WTC11 (cell line): ENCODE measurements around the gene CAMK2G. TPM values are rescaled to one million over a fixed set of nuclear protein-coding genes. Genes with fewer than 3 reads are reported as not detected.
"Not testable (repeated sequence)": the region's sequence is repeated elsewhere in the genome, so short reads cannot be mapped to it uniquely, and the experiment has no call there.

Experiments used
- ATAC-seq: fragments of 200-7000 bp; cut with Tn5 transposase; 2 replicates; pipeline ENCODE4 v1.10.0; 2021; ENCODE audit warnings: mild to moderate bottlenecking, moderate library complexity
- CTCF ChIA-PET: fragments of 300-600 bp; sonication (Branson Sonifier 250); formaldehyde crosslinking; loops from one replicate; lab custom pipeline; 2021; ENCODE audit warnings: antibody characterized with exemption; lab: Charles Lee
- POLR2A ChIA-PET: fragments of 350-600 bp; sonication (Branson Sonifier 250); formaldehyde crosslinking; loops from one replicate; lab custom pipeline; 2021; ENCODE audit warnings: antibody characterized with exemption; lab: Charles Lee
- DNase-seq: peaks from one replicate; pipeline ENCODE4 v3.0.0; 2021; ENCODE audit warnings: low spot score
- H3K27ac Mint-ChIP-seq: 2 replicates; pipeline ENCODE4 v1.8.0; 2021; ENCODE audit warnings: mixed read lengths
- H3K27me3 Mint-ChIP-seq: 2 replicates; pipeline ENCODE4 v1.8.0; 2021; ENCODE audit warnings: low read depth, mild to moderate bottlenecking, moderate library complexity, mixed read lengths
- H3K36me3 Mint-ChIP-seq: 2 replicates; pipeline ENCODE4 v1.8.0; 2021; ENCODE audit warnings: mixed read lengths
- H3K4me1 Mint-ChIP-seq: 2 replicates; pipeline ENCODE4 v1.8.0; 2022; ENCODE audit warnings: mixed read lengths
- H3K4me3 Mint-ChIP-seq: 2 replicates; pipeline ENCODE4 v1.8.0; 2021; ENCODE audit warnings: mild to moderate bottlenecking, moderate library complexity, mixed read lengths
- H3K9me3 Mint-ChIP-seq: 2 replicates; pipeline ENCODE4 v1.8.0; 2021; ENCODE audit warnings: mixed read lengths
- ELF4 ChIP-seq: sonication (generic); formaldehyde crosslinking; IDR thresholded peaks from 2 replicates; pipeline ENCODE4 v1.8.1; 2022; ENCODE audit warnings: low read depth, mild to moderate bottlenecking, moderate library complexity, missing genetic modification reagents
- ESRRA ChIP-seq: sonication (generic); formaldehyde crosslinking; IDR thresholded peaks from 2 replicates; pipeline ENCODE4 v1.8.1; 2022; ENCODE audit warnings: mild to moderate bottlenecking, missing genetic modification reagents, borderline replicate concordance
- ETV6 ChIP-seq: sonication (generic); formaldehyde crosslinking; IDR thresholded peaks from 2 replicates; pipeline ENCODE4 v1.8.1; 2022; ENCODE audit warnings: mild to moderate bottlenecking, missing genetic modification reagents
- FOXK1 ChIP-seq: sonication (generic); formaldehyde crosslinking; IDR thresholded peaks from 2 replicates; pipeline ENCODE4 v1.8.0; 2022; ENCODE audit warnings: mild to moderate bottlenecking, moderate library complexity, missing genetic modification reagents
- HMGA2 ChIP-seq: fragments of 250-450 bp; sonication (Bioruptor Pico); IDR thresholded peaks from 2 replicates; pipeline ENCODE4 v1.4.0; 2021; ENCODE audit warnings: mild to moderate bottlenecking, moderate library complexity
- JAZF1 ChIP-seq: fragments of 250-450 bp; sonication (Bioruptor Pico); IDR thresholded peaks from 2 replicates; pipeline ENCODE4 v1.9.0; 2021; ENCODE audit warnings: moderate library complexity, mild to moderate bottlenecking, inconsistent platforms
- RORB ChIP-seq: fragments of 250-450 bp; sonication (Bioruptor Pico); IDR thresholded peaks from 2 replicates; pipeline ENCODE4 v1.9.0; 2021; ENCODE audit warnings: mild to moderate bottlenecking
- SMAD3 ChIP-seq: sonication (generic); formaldehyde crosslinking; IDR thresholded peaks from 2 replicates; pipeline ENCODE4 v1.8.0; 2022; ENCODE audit warnings: missing genetic modification reagents, mild to moderate bottlenecking, borderline replicate concordance
- TCF7 ChIP-seq: sonication (generic); formaldehyde crosslinking; IDR thresholded peaks from 2 replicates; pipeline ENCODE4 v1.8.0; 2022; ENCODE audit warnings: mild to moderate bottlenecking, low read depth, missing genetic modification reagents, moderate library complexity
- ZNF232 ChIP-seq: sonication (generic); formaldehyde crosslinking; IDR thresholded peaks from 2 replicates; pipeline ENCODE4 v1.8.0; 2022; ENCODE audit warnings: mild to moderate bottlenecking, missing genetic modification reagents
- ZNF317 ChIP-seq: sonication (generic); formaldehyde crosslinking; IDR thresholded peaks from 2 replicates; pipeline ENCODE4 v1.8.1; 2023; ENCODE audit warnings: low read depth, mild to moderate bottlenecking, moderate library complexity, missing genetic modification reagents, borderline replicate concordance
- total RNA-seq: library from RNA; stranded (reverse); gene quantifications from 3 replicates; pipeline ENCODE4 v1.2.3, GENCODE V29; 2021
- TF ChIP-seq, protein P1 (sequence below): sonication (generic); formaldehyde crosslinking; IDR thresholded peaks from 2 replicates; pipeline ENCODE4 v1.8.1; 2022; ENCODE audit warnings: missing genetic modification reagents, borderline replicate concordance
- TF ChIP-seq, protein P2 (sequence below): sonication (generic); formaldehyde crosslinking; IDR thresholded peaks from 2 replicates; pipeline ENCODE4 v1.8.1; 2023; ENCODE audit warnings: mild to moderate bottlenecking, missing genetic modification reagents, moderate library complexity
- TF ChIP-seq, protein P3 (sequence below): sonication (generic); formaldehyde crosslinking; IDR thresholded peaks from 2 replicates; pipeline ENCODE4 v1.8.0; 2023; ENCODE audit warnings: missing genetic modification reagents, mild to moderate bottlenecking, borderline replicate concordance
- TF ChIP-seq, protein P4 (sequence below): sonication (generic); formaldehyde crosslinking; IDR thresholded peaks from 2 replicates; pipeline ENCODE4 v1.8.0; 2023; ENCODE audit warnings: missing genetic modification reagents
- TF ChIP-seq, protein P5 (sequence below): fragments of 250-450 bp; sonication (Bioruptor Pico); IDR thresholded peaks from 2 replicates; pipeline ENCODE4 v1.8.0; 2021; ENCODE audit warnings: mild to moderate bottlenecking
- TF ChIP-seq, protein P6 (sequence below): sonication (generic); formaldehyde crosslinking; IDR thresholded peaks from 2 replicates; pipeline ENCODE4 v1.8.0; 2022; ENCODE audit warnings: missing genetic modification reagents

CAMK2G gene
- total RNA-seq, 1 experiment from 2014 or later = 34.9 TPM

DNA sequence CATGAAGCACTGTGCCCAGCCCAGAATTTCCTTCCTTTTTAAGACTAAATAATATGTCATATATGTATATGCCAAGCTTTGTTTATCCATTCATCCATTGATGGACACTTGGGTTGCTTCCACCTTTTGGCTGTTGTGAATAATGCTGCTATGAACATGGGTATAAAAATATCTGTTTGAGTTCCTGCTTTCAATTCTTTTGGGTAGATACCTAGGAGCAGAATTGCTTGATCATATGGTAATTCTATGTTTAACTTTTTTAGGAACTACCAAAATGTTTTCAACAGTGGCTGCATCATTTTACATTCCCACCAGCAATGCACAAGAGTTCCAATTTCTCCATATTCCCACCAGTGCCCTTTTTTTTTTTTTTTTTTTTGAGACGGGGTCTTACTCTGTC, 23.3 kb upstream of the CAMK2G start:
- H3K36me3 Mint-ChIP-seq = no peaks in the 10 kb centered on the region
- H3K4me1 Mint-ChIP-seq = peaks cover 8% of the 10 kb centered on the region; the same call in 1 of the 2 replicates
- ATAC-seq = no peak
- CTCF ChIA-PET = no interaction called here
- POLR2A ChIA-PET = interaction anchor here (0.7 kb wide), 1 partner anchor 191 kb away, joined by 8 read pairs; no protein-coding TSS in a partner anchor
- TF ChIP-seq RORB (CRISPR knock-in tag) = no peak
- TF ChIP-seq, protein P1, sequence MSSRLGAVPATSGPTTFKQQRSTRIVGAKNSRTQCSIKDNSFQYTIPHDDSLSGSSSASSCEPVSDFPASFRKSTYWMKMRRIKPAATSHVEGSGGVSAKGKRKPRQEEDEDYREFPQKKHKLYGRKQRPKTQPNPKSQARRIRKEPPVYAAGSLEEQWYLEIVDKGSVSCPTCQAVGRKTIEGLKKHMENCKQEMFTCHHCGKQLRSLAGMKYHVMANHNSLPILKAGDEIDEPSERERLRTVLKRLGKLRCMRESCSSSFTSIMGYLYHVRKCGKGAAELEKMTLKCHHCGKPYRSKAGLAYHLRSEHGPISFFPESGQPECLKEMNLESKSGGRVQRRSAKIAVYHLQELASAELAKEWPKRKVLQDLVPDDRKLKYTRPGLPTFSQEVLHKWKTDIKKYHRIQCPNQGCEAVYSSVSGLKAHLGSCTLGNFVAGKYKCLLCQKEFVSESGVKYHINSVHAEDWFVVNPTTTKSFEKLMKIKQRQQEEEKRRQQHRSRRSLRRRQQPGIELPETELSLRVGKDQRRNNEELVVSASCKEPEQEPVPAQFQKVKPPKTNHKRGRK (CRISPR knock-in tag) = no peak
- no peak overlapping the region for H3K27ac Mint-ChIP-seq
- H3K4me3 Mint-ChIP-seq = no peak overlapping the region
- H3K9me3 Mint-ChIP-seq = 0 out of 2 replicates have a peak, but pooled peaks cover 3% of the 10 kb centered on the region
- no peak for DNase-seq
- no peaks in the 10 kb centered on the region for H3K27me3 Mint-ChIP-seq

DNA sequence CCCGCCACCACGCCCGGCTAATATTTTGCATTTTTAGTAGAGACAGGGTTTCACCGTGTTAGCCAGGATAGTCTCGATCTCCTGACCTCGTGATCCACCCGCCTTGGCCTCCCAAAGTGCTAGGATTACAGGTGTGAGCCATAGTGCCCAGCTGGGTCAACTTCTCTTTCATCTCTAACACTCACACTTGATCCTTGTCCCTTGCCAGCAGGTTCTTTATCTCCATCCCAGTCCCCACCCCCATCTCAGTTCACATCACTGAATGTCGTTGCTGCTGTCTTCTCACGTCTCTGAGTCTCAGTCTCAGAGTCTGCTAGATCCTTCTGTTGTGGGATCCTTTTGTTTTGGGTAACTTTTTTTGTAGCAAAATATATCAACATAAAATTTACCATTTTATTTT, 21.0 kb upstream of the CAMK2G start:
- POLR2A ChIA-PET, H3K9me3 Mint-ChIP-seq, H3K4me1 Mint-ChIP-seq, ATAC-seq, H3K27ac Mint-ChIP-seq, H3K27me3 Mint-ChIP-seq, H3K36me3 Mint-ChIP-seq, DNase-seq, H3K4me3 Mint-ChIP-seq: not testable (repeated sequence)
- CTCF ChIA-PET = interaction anchor here (0.6 to 2.8 kb wide), 2 partner anchors 16 to 48 kb away, joined by 3 to 12 read pairs; no protein-coding TSS in a partner anchor

DNA sequence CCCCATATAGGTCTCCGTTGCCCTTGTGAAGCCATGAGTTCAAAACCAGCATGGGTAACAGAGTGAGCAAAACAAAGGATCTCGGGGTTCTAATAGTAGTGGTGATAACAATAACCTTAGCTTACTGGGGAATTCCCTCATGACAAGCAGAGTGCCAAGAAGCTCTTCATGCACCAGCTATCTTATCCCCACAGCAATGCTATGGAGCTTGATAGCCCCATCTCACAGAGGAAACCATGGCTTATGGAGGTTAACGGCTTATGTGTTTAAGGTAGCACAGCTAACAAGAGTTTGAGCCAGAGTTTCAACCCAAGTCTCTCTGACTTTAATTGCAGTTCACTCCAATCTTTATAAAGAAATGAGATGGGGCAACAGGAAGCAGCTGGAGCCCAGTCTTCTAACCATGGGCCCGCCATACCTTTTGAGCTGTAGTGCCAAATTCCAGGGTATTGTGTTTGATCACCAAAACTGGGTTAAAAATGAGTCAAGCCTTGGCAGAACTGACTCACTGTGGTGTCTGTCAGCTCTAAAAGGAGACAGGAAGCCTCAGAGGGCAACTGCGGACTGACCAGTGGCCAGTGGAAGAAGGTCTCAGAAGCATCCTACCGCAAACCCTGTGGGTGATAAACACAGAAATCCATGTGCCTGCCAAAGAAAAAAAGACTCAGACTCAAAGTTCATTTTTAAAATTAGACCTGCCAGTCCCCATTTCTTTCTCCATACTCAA, 20.1 kb upstream of the CAMK2G start:
- Mint-ChIP-seq H3K27me3 (no peaks in the 10 kb centered on the region), H3K9me3 (0 out of 2 replicates have a peak, but pooled peaks cover 3% of the 10 kb centered on the region), H3K4me3 (no peak overlapping the region), H3K4me1 (peaks cover 3% of the 10 kb centered on the region; the same call in 1 of the 2 replicates), H3K36me3 (no peaks in the 10 kb centered on the region), H3K27ac (no peak overlapping the region)
- ChIA-PET CTCF (interaction anchor here (1.0 to 9.1 kb wide), 4 partner anchors 8 to 44 kb away, joined by 3 to 155 read pairs (median 8); no protein-coding TSS in a partner anchor), POLR2A (no interaction called here)
- DNase-seq (no peak), ATAC-seq (no peak)
- no peak for TF ChIP-seq SMAD3 (CRISPR knock-in tag)
- no peak for TF ChIP-seq JAZF1
- TF ChIP-seq, protein P2, sequence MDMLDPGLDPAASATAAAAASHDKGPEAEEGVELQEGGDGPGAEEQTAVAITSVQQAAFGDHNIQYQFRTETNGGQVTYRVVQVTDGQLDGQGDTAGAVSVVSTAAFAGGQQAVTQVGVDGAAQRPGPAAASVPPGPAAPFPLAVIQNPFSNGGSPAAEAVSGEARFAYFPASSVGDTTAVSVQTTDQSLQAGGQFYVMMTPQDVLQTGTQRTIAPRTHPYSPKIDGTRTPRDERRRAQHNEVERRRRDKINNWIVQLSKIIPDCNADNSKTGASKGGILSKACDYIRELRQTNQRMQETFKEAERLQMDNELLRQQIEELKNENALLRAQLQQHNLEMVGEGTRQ (CRISPR knock-in tag) = no peak
- TF ChIP-seq, protein P3, sequence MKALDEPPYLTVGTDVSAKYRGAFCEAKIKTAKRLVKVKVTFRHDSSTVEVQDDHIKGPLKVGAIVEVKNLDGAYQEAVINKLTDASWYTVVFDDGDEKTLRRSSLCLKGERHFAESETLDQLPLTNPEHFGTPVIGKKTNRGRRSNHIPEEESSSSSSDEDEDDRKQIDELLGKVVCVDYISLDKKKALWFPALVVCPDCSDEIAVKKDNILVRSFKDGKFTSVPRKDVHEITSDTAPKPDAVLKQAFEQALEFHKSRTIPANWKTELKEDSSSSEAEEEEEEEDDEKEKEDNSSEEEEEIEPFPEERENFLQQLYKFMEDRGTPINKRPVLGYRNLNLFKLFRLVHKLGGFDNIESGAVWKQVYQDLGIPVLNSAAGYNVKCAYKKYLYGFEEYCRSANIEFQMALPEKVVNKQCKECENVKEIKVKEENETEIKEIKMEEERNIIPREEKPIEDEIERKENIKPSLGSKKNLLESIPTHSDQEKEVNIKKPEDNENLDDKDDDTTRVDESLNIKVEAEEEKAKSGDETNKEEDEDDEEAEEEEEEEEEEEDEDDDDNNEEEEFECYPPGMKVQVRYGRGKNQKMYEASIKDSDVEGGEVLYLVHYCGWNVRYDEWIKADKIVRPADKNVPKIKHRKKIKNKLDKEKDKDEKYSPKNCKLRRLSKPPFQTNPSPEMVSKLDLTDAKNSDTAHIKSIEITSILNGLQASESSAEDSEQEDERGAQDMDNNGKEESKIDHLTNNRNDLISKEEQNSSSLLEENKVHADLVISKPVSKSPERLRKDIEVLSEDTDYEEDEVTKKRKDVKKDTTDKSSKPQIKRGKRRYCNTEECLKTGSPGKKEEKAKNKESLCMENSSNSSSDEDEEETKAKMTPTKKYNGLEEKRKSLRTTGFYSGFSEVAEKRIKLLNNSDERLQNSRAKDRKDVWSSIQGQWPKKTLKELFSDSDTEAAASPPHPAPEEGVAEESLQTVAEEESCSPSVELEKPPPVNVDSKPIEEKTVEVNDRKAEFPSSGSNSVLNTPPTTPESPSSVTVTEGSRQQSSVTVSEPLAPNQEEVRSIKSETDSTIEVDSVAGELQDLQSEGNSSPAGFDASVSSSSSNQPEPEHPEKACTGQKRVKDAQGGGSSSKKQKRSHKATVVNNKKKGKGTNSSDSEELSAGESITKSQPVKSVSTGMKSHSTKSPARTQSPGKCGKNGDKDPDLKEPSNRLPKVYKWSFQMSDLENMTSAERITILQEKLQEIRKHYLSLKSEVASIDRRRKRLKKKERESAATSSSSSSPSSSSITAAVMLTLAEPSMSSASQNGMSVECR (CRISPR knock-in tag) = no peak
- TF ChIP-seq ESRRA = no peak
- TF ChIP-seq ZNF232 (CRISPR knock-in tag) = no peak
- TF ChIP-seq ZNF317 (CRISPR knock-in tag) = no peak
- TF ChIP-seq, protein P4, sequence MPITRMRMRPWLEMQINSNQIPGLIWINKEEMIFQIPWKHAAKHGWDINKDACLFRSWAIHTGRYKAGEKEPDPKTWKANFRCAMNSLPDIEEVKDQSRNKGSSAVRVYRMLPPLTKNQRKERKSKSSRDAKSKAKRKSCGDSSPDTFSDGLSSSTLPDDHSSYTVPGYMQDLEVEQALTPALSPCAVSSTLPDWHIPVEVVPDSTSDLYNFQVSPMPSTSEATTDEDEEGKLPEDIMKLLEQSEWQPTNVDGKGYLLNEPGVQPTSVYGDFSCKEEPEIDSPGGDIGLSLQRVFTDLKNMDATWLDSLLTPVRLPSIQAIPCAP (CRISPR knock-in tag) = no peak
- TF ChIP-seq HMGA2 (CRISPR knock-in tag) = no peak
- TF ChIP-seq, protein P5, sequence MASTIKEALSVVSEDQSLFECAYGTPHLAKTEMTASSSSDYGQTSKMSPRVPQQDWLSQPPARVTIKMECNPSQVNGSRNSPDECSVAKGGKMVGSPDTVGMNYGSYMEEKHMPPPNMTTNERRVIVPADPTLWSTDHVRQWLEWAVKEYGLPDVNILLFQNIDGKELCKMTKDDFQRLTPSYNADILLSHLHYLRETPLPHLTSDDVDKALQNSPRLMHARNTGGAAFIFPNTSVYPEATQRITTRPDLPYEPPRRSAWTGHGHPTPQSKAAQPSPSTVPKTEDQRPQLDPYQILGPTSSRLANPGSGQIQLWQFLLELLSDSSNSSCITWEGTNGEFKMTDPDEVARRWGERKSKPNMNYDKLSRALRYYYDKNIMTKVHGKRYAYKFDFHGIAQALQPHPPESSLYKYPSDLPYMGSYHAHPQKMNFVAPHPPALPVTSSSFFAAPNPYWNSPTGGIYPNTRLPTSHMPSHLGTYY (CRISPR knock-in tag) = no peak
- no peak for TF ChIP-seq ETV6 (CRISPR knock-in tag)
- no peak for TF ChIP-seq ELF4 (CRISPR knock-in tag)
- TF ChIP-seq, protein P6, sequence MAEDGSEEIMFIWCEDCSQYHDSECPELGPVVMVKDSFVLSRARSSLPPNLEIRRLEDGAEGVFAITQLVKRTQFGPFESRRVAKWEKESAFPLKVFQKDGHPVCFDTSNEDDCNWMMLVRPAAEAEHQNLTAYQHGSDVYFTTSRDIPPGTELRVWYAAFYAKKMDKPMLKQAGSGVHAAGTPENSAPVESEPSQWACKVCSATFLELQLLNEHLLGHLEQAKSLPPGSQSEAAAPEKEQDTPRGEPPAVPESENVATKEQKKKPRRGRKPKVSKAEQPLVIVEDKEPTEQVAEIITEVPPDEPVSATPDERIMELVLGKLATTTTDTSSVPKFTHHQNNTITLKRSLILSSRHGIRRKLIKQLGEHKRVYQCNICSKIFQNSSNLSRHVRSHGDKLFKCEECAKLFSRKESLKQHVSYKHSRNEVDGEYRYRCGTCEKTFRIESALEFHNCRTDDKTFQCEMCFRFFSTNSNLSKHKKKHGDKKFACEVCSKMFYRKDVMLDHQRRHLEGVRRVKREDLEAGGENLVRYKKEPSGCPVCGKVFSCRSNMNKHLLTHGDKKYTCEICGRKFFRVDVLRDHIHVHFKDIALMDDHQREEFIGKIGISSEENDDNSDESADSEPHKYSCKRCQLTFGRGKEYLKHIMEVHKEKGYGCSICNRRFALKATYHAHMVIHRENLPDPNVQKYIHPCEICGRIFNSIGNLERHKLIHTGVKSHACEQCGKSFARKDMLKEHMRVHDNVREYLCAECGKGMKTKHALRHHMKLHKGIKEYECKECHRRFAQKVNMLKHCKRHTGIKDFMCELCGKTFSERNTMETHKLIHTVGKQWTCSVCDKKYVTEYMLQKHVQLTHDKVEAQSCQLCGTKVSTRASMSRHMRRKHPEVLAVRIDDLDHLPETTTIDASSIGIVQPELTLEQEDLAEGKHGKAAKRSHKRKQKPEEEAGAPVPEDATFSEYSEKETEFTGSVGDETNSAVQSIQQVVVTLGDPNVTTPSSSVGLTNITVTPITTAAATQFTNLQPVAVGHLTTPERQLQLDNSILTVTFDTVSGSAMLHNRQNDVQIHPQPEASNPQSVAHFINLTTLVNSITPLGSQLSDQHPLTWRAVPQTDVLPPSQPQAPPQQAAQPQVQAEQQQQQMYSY (CRISPR knock-in tag) = no peak
- TF ChIP-seq TCF7 (CRISPR knock-in tag) = no peak
- TF ChIP-seq FOXK1 (CRISPR knock-in tag) = no peak
